ENCODE measurements around the gene RELB.

- no peak for TF ChIP-seq CTCF (conservative IDR thresholded peaks at IDR 0.05; ENCODE audit: low read depth, low read length)
- TF ChIP-seq EZH2 (IDR thresholded peaks at IDR 0.05; ENCODE audit: low read length, unreplicated experiment), result no peak
- TF ChIP-seq EZH2phosphoT487 (IDR thresholded peaks at IDR 0.05; ENCODE audit: borderline replicate concordance, low read length), result no peak
These were observed 26.1 kb downstream of the RELB start for GRCh38 chr19:45027371-45027770.
